NCI-H524 treated with DMSO at 0.1 percent for 48 hours (cell line): ENCODE measurements around the gene APOM.

Experiments used
- DNase-seq: peaks from one replicate; lab custom pipeline; 2025; lab: John Stamatoyannopoulos, UW

The APOM gene

GRCh38 chr6:31658158-31658688 lies 2.5 kb downstream of the APOM start:
- no peak for DNase-seq

GRCh38 chr6:31658983-31659648 lies 3.4 kb downstream of the APOM start:
- no peak for DNase-seq

GRCh38 chr6:31659649-31660380 lies 4.1 kb downstream of the APOM start:
- DNase-seq, result no peak

GRCh38 chr6:31660381-31661261 lies 4.9 kb downstream of the APOM start, which contains the start of gene C6orf47:
Gene C6orf47, minus strand, starts transcription at chr6:31660778. Its CDS starts 831 bp downstream, at chr6:31659947.
- DNase-seq, result peak; percentile 28

DNA sequence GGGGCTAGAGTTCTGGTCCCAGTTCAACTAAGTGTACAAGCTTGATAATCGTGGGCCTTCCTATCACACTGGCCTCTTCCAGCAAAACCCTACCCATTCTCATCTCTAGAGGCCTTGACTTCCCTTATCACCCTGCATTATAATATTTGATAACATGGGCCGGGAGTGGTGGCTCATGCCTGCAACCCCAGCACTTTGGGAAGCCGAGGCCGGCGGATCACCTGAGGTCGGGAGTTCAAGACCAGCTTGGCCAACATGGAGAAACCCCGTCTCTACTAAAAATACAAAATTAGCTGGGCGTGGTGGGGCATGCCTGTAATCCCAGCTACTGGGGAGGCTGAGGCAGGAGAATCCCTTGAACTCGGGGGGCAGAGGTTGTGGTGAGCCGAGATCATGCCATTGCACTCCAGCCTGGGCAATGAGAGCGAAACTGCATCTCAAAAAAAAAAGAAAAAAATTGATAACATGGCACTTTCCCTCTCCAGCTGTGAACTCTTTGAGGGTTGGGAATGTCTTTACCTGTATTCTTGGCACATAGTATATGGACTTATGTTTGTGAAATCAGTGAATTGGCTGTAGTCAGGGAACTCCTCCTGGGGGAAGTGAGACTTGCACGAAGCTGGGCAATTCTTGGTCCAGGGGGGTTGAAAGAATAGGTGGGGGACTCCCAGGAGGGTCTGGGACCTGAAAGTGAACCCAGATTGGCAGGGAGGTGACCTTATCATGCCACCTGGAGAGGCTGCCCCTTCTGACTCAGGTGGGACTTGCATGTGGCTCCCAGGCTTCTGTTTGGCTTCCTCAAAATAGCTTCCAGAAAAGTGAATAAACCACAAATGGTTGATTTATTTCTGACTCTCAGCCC lies 5.8 kb downstream of the APOM start:
- no peak for DNase-seq

- no peak for DNase-seq
These were observed 6.5 kb downstream of the APOM start for GRCh38 chr6:31662124-31662723.

DNA sequence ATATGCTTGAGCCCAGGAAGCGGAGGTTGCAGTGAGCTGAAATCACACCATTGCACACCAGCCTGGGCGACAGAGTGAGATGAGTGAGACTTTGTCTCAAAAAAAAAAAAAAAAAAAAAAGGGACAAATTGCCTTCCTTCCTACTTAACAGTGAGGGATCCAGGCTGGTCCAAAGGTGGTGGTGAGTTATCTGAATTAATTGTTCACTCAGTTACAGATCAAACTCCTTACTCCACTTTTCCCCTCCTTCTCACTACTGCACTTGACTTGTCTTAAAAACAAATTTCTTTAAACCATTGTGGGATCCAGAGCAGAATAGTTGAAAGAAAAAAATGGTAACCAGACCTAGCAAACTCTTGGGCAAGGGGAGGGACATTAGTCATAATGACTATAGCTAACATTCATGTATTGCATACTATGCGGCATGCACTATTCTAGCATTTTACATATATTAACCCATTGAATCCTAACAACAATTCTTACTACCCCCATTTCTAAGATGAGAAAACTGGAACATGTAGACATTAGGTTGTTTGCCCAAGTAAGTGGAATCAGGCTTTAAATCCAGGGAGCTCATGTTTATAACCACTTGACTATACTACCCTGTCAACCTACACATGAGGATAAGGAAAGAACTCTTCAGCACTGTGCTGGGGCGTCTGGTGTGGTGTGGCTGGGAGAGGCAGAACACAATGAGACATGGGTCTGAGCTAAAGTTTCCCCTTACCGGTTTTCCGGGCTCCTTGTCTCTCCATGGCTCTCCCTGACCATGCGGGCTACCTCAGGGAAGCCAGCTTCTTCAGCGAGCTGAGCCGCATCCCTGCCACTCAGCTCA lies 7.6 kb downstream of the APOM start:
- no peak for DNase-seq

- DNase-seq, result no peak
These were observed 8.5 kb downstream of the APOM start for GRCh38 chr6:31663961-31664789.

- DNase-seq, result peak; percentile 69
These were observed 9.3 kb downstream of the APOM start, which contains the start of gene GPANK1 for GRCh38 chr6:31664790-31665500. Gene GPANK1, minus strand, starts transcription at chr6:31664997. Its CDS starts 519 bp downstream, at chr6:31664478.

DNA sequence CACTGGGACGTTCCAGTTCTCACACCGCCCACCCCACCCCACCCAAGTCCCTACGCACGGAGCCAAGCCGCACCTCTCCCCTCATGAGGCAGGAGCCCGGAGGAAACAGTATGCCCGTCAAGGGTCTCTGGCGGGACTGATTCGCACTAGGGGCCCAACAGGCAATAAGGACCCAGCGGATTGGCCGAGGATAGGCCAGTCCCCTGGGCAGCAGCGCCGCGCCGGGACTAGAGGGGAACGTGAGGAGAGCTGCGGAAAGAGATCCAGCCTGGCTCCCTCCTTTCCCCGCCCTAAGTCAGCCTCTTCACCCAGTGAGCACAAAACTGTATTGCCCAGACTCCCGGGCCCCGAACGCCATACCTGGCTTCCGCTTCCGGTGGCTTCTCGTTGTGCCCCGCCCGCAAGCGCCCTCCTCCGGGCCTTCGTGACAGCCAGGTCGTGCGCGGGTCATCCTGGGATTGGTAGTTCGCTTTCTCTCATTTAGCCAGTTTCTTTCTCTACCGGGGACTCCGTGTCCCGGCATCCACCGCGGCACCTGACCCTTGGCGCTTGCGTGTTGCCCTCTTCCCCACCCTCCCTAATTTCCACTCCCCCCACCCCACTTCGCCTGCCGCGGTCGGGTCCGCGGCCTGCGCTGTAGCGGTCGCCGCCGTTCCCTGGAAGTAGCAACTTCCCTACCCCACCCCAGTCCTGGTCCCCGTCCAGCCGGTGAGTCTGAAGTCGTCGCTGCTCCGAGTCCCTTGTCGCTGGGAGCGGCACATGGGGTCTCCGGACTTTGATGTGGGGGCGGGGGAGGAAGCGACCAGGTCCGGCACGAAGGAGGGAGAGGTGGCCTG lies 10.0 kb downstream of the APOM start, which contains the start of gene CSNK2B:
Gene CSNK2B, plus strand, starts transcription at position 580 of the 836 bp plus-strand sequence. CDS start 752 bp downstream, outside the sequence.
- peak; percentile 93 for DNase-seq

DNA sequence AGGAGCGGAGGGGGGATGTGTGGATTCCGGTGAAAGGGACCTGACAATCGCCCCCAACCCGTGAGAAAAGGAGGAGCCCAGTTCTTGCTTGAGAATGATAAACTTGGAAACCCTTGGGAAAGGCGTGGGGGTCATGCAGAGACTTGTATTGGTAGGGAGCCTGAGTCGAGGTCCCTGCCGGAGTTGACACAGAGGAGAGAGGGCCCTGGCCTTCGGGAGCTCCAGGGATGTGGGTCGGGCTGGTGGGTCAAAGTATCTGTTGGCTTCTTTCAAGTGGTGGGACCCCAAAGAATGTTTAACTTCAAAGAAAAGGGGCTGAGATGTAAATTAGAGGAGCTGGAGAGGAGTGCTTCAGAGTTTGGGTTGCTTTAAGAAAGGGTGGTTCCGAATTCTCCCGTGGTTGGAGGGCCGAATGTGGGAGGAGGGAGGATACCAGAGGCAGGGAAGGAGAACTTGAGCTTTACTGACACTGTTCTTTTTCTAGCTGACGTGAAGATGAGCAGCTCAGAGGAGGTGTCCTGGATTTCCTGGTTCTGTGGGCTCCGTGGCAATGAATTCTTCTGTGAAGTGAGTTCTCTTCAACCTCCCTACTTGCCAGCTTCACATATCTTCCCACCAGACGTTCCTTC lies 10.8 kb downstream of the APOM start:
- no peak for DNase-seq

DNA sequence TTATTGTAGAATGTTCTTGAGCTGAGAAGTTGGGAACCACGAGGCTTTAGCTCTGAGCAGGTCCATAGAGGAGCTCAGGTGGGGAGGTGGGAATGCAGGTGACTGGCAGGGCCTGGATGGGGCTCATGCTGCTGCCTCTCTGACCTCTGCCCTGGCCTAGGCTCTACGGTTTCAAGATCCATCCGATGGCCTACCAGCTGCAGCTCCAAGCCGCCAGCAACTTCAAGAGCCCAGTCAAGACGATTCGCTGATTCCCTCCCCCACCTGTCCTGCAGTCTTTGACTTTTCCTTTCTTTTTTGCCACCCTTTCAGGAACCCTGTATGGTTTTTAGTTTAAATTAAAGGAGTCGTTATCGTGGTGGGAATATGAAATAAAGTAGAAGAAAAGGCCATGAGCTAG lies 14.0 kb downstream of the APOM start, which contains the start of gene LY6G5B:
Gene LY6G5B, plus strand, starts transcription at position 301 of the 400 bp plus-strand sequence. CDS start 975 bp downstream, outside the sequence.
- no peak for DNase-seq

- DNase-seq, result no peak
These were observed 20.7 kb downstream of the APOM start for GRCh38 chr6:31676322-31676903.

GRCh38 chr6:31676904-31677303 lies 21.2 kb downstream of the APOM start:
- no peak for DNase-seq

GRCh38 chr6:31677955-31678354 lies 22.3 kb downstream of the APOM start:
- DNase-seq, result no peak
